Colonic mucosa (tissue), 4 donors: ENCODE data around the gene AIPL1. TPM values are rescaled to one million over a fixed set of nuclear protein-coding genes. Genes with fewer than 3 reads are reported as not detected.

Experiments used
- DNase-seq: peaks from one replicate; pipeline ENCODE4 v3.0.0-alpha.2; 2020
- H3K27ac ChIP-seq: fragments of 200-600 bp; one replicate; pipeline ENCODE4 v1.8.0; 2021
- H3K27me3 ChIP-seq: fragments of 200-600 bp; one replicate; pipeline ENCODE4 v1.8.0; 2021
- H3K36me3 ChIP-seq: fragments of 200-600 bp; one replicate; pipeline ENCODE4 v1.8.0; 2021
- H3K4me1 ChIP-seq: fragments of 200-600 bp; one replicate; pipeline ENCODE4 v1.8.0; 2021; ENCODE audit warnings: mild to moderate bottlenecking
- H3K4me3 ChIP-seq: fragments of 200-600 bp; one replicate; pipeline ENCODE4 v1.8.0; 2021
- H3K9ac ChIP-seq, 2 donors: one replicate each; pipeline ENCODE4 v1.7.0; 2013; ENCODE audit warnings: control low read depth in 2 of 2, low read depth in 2 of 2, low read length in 2 of 2
- H3K9me3 ChIP-seq: fragments of 200-600 bp; one replicate; pipeline ENCODE4 v1.8.0; 2021
- intact Hi-C: fragments of 100-400 bp; cut with DNase I; formaldehyde crosslinking; loops from one replicate; pipeline ENCODE4 v1.14.1; 2022
- total RNA-seq, 2 donors: library from RNA; stranded (reverse); fragmentation: NEBNext Ultra II Directional in 1 of 2; extraction: Animal tissue kit (Norgen Biotek cat#: 25700) in 1 of 2; gene quantifications; one replicate each; pipeline ENCODE4 v1.2.1, GENCODE V29; 2021
- TF ChIP-seq, protein P1 (sequence below): fragments of 200-600 bp; IDR thresholded peaks from one replicate; pipeline ENCODE4 v1.8.0; 2022; ENCODE audit warnings: antibody characterized with exemption, mild to moderate bottlenecking
- donor health status: healthy.
- donor health status: DM: no; HTN: no; CAD: no.
- donor health status: DM: no; HTN: no; CAD: no.

The AIPL1 gene
- total RNA-seq, 2 donors from 2014 or later, result not detected

DNA sequence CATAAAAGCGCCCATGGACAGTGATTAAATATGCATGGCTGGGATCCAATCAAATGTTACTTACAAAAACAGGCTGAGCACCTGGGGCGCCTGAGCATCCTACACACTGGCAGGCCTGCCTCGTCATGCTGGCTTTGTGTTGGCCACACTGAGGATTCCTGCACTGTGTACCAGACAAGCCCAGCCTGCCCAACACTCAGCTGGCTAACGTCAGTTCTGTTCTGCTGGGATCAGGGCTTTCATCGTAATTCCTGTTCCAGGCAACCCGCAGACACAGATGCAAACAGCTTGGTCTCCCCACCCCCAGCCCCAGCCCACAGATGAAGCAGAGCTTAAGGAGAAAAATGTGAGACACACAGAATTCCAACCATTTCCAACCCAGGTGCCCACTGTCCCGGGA is 40.0 kb upstream of the AIPL1 start:
- Histone ChIP-seq H3K27me3 (no peaks in the 10 kb centered on the region), H3K4me1 (no peaks in the 10 kb centered on the region), H3K36me3 (no peaks in the 10 kb centered on the region), H3K9me3 (no peaks in the 10 kb centered on the region), H3K27ac (no peak overlapping the region), H3K9ac (no peak overlapping the region), H3K4me3 (no peak overlapping the region)
- intact Hi-C loops, result loop anchor here (5.0 to 10.0 kb wide), 2 partner anchors 90 to 172 kb away; no protein-coding TSS in a partner anchor
- DNase-seq, result no peak
- TF ChIP-seq, protein P1, sequence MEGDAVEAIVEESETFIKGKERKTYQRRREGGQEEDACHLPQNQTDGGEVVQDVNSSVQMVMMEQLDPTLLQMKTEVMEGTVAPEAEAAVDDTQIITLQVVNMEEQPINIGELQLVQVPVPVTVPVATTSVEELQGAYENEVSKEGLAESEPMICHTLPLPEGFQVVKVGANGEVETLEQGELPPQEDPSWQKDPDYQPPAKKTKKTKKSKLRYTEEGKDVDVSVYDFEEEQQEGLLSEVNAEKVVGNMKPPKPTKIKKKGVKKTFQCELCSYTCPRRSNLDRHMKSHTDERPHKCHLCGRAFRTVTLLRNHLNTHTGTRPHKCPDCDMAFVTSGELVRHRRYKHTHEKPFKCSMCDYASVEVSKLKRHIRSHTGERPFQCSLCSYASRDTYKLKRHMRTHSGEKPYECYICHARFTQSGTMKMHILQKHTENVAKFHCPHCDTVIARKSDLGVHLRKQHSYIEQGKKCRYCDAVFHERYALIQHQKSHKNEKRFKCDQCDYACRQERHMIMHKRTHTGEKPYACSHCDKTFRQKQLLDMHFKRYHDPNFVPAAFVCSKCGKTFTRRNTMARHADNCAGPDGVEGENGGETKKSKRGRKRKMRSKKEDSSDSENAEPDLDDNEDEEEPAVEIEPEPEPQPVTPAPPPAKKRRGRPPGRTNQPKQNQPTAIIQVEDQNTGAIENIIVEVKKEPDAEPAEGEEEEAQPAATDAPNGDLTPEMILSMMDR, result no peak

- TF ChIP-seq, protein P1, result no peak
- intact Hi-C loops, result loop anchor here (5.0 to 10.0 kb wide), 2 partner anchors 90 to 173 kb away; no protein-coding TSS in a partner anchor
- H3K9me3 ChIP-seq, result no peaks in the 10 kb centered on the region
- no peak overlapping the region for H3K27ac ChIP-seq
- DNase-seq, result no peak
- no peaks in the 10 kb centered on the region for H3K36me3 ChIP-seq
- H3K4me3 ChIP-seq, result no peak overlapping the region
- H3K27me3 ChIP-seq, result no peaks in the 10 kb centered on the region
- H3K9ac ChIP-seq, result no peak overlapping the region
- no peaks in the 10 kb centered on the region for H3K4me1 ChIP-seq
These were observed 39.5 kb upstream of the AIPL1 start for GRCh38 chr17:6474376-6474775.

DNA sequence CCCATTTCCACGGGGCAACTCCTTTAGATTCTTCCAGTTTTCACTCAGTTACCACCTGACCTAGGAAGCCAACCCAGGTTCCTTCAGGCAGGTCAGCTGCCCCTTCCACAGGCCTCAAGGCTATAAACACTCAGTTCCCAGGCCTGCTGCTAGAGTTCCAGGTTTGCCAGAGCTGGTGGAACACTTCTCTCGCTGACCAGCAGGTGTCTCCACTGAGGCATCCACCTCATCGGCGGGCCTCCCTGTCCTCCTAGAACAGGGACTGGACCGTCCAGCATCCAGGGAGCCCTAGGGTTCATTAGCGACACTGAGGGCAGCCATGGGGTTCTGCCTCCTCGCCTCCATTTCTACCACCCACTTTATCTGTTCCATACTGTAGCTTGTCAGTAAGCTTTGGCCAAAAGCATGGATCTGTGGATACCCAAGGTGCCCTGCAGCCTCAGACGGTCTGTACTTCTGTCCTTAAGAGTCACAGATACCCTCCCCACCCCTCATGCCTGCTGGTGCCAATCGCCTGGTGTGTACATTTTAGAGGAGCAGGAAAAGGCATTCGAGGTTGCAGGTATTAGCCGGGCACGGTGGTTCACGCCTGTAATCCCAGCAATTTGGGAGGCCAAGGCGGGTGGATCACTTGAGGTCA is 38.3 kb upstream of the AIPL1 start:
- no peaks in the 10 kb centered on the region for H3K27me3 ChIP-seq
- TF ChIP-seq, protein P1, result peak; percentile 94
- no peaks in the 10 kb centered on the region for H3K36me3 ChIP-seq
- intact Hi-C loops, result loop anchor here (5.0 to 10.0 kb wide), 2 partner anchors 92 to 174 kb away; no protein-coding TSS in a partner anchor
- H3K9ac ChIP-seq, result no peak overlapping the region
- DNase-seq, result peak; percentile 82
- H3K27ac ChIP-seq, result no peak overlapping the region
- no peaks in the 10 kb centered on the region for H3K4me1 ChIP-seq
- H3K4me3 ChIP-seq, result no peak overlapping the region
- H3K9me3 ChIP-seq, result no peaks in the 10 kb centered on the region

DNA sequence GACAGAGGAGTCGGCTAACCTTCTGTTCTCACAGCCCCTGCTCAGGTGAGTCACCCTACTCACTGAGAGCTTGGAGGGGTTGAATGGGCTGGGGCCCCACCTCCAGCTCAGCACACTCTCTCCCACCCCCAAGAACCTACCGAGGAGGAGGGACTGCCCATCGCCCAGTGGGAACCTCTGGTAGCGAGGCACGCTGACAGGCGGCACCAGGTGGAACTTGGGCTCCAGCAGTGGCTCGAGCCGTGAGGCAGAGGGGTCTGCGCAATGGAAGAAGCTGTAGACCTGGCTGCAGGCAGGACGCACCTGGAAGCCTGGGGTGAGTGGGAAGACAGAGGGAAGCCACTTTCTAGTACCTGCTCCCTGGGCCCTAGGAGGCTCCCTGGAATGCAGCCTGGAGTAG is 37.6 kb upstream of the AIPL1 start:
- H3K27ac ChIP-seq, result no peak overlapping the region
- H3K9ac ChIP-seq, result no peak overlapping the region
- no peaks in the 10 kb centered on the region for H3K4me1 ChIP-seq
- H3K27me3 ChIP-seq, result no peaks in the 10 kb centered on the region
- no peak for DNase-seq
- intact Hi-C loops, result loop anchor here (5.0 to 10.0 kb wide), 2 partner anchors 92 to 175 kb away; no protein-coding TSS in a partner anchor
- TF ChIP-seq, protein P1, result no peak
- H3K4me3 ChIP-seq, result no peak overlapping the region
- H3K9me3 ChIP-seq, result no peaks in the 10 kb centered on the region
- no peaks in the 10 kb centered on the region for H3K36me3 ChIP-seq

DNA sequence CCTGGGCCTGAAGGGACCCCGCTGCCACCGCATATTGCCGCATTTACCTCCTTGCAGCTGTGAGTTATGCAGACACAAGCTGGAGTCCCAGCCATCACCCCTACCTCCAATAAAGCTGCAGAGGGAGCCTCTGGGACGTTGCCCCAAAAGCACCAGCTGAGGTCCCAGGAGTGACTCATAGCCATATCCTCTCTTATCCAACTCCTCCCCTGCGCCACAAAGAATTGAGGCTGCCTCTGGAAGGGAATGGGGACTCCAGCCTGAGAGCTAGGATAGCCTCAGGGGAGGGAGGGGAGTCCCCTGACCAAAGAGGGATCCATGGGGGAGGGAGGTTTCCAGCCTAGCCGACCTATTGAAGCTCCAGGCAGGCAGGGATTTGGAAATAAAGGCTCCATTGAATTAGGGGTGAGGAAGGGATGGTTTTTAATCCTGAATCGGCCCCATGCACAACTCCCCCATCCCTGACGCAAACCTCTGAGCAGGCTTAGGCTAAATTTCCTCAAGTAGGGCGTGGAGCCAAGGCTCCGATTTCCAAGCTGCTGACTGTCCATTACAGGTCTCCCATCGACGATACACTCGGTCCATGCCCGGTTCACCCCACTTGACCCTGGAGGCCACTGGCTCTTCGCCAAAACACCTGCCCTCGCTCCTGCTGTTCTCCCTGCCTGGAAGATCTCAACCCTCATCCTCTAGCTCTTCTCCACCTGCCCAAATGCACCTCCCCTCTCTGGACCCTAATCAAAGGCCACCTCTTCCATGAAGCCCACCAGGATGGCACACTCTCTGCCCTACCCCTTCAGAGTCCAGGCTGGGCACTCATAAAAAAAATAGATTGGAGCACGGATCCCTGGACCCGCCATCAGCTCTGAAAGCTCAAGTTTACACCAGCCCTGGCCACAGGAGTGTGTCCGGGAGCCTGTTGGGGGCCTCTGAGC is 36.9 kb upstream of the AIPL1 start:
- H3K27ac ChIP-seq, result no peak overlapping the region
- H3K27me3 ChIP-seq, result no peaks in the 10 kb centered on the region
- no peaks in the 10 kb centered on the region for H3K36me3 ChIP-seq
- intact Hi-C loops, result loop anchor here (5.0 to 10.0 kb wide), 2 partner anchors 93 to 176 kb away; no protein-coding TSS in a partner anchor
- no peak overlapping the region for H3K9ac ChIP-seq
- no peak for DNase-seq
- no peaks in the 10 kb centered on the region for H3K9me3 ChIP-seq
- TF ChIP-seq, protein P1, result no peak
- no peaks in the 10 kb centered on the region for H3K4me1 ChIP-seq
- no peak overlapping the region for H3K4me3 ChIP-seq
